Measurements from ENCODE around the gene CACNA1H.

DNA sequence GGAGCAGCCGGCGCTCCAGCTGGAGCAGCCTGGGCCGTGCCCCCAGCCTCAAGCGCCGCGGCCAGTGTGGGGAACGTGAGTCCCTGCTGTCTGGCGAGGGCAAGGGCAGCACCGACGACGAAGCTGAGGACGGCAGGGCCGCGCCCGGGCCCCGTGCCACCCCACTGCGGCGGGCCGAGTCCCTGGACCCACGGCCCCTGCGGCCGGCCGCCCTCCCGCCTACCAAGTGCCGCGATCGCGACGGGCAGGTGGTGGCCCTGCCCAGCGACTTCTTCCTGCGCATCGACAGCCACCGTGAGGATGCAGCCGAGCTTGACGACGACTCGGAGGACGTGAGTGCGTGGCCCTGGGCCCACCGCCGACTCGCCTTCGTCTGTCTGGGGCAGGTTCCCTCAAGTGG is 56.2 kb downstream of the CACNA1H start:
- TF ChIP-seq CTCF (IDR thresholded peaks at IDR 0.05) (no peak), EP300 (IDR thresholded peaks at IDR 0.05) (no peak), POLR2AphosphoS5 (IDR thresholded peaks at IDR 0.05) (no peak), POLR2A (IDR thresholded peaks at IDR 0.05; ENCODE audit: low read depth) (no peak)
